C4-2B (cell line): ENCODE results near the gene SPATA31D1.

Experiments used
- ZFX ChIP-seq: fragments of 450-650 bp; IDR thresholded peaks from 2 replicates; pipeline ENCODE4 v1.6.1; 2017
- TF ChIP-seq, protein P1 (sequence below): fragments of 450-650 bp; conservative IDR thresholded peaks from 2 replicates; pipeline ENCODE4 v1.5.1; 2017; ENCODE audit warnings: mild to moderate bottlenecking

DNA sequence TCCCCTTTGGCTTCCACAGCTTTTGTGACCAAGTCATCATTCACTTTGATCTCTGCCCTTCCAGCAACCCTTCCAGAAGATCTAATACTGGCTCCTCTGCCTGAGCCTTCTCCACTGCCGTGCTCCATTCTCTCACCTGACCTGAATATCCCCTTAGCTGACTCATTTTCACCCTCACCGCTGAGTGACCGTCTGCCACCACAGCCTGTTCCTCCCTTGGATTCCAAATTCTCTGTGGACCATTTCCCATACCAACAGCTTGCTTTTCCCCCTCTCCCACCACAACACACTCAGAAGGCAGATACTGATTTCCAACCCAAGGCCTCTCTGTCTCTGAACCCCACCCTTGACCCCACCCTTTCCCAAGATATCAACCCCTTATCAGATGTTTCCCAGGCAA lies 20.5 kb upstream of the SPATA31D1 start:
- TF ChIP-seq, protein P1, sequence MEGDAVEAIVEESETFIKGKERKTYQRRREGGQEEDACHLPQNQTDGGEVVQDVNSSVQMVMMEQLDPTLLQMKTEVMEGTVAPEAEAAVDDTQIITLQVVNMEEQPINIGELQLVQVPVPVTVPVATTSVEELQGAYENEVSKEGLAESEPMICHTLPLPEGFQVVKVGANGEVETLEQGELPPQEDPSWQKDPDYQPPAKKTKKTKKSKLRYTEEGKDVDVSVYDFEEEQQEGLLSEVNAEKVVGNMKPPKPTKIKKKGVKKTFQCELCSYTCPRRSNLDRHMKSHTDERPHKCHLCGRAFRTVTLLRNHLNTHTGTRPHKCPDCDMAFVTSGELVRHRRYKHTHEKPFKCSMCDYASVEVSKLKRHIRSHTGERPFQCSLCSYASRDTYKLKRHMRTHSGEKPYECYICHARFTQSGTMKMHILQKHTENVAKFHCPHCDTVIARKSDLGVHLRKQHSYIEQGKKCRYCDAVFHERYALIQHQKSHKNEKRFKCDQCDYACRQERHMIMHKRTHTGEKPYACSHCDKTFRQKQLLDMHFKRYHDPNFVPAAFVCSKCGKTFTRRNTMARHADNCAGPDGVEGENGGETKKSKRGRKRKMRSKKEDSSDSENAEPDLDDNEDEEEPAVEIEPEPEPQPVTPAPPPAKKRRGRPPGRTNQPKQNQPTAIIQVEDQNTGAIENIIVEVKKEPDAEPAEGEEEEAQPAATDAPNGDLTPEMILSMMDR = no peak
- no peak for TF ChIP-seq ZFX
